Heart left ventricle (tissue), 16 donors: ENCODE data around the gene KHDC4. TPM values are rescaled to one million over a fixed set of nuclear protein-coding genes. Genes with fewer than 3 reads are reported as not detected.

Source experiments
- ATAC-seq, 4 donors: fragments of 200-7000 bp; cut with Tn5 transposase; one replicate each; pipeline ENCODE4 v1.9.1; 2020 to 2022; ENCODE audit warnings: moderate library complexity in 4 of 4, mild to moderate bottlenecking in 3 of 4, moderate number of reproducible peaks in 1 of 4
- DNase-seq, 5 donors: peaks; one replicate each; pipeline ENCODE4 v3.0.0-alpha.2; 2020
- H3K27ac ChIP-seq, 12 donors: fragments of 200-600 bp; sonication (generic) in 4 of 12; one replicate each; pipeline versions ENCODE4 v1.5.0 to v1.8.0; 2016 to 2022; ENCODE audit warnings: mild to moderate bottlenecking in 2 of 12
- H3K27me3 ChIP-seq, 9 donors: fragments of 200-600 bp; sonication (generic) in 2 of 9; one replicate each; pipeline versions ENCODE4 v1.5.1 to v1.8.0; 2016 to 2022; ENCODE audit warnings: mild to moderate bottlenecking in 3 of 9
- H3K36me3 ChIP-seq, 9 donors: fragments of 200-600 bp; sonication (generic) in 2 of 9; one replicate each; pipeline versions ENCODE4 v1.5.0 to v1.8.0; 2018 to 2022; ENCODE audit warnings: mild to moderate bottlenecking in 2 of 9
- H3K4me1 ChIP-seq, 12 donors: fragments of 200-600 bp; sonication (generic) in 4 of 12; one replicate each; pipeline versions ENCODE4 v1.5.0 to v1.8.0; 2016 to 2022; ENCODE audit warnings: mild to moderate bottlenecking in 3 of 12
- H3K4me3 ChIP-seq, 12 donors: fragments of 200-600 bp; sonication (generic) in 4 of 12; one replicate each; pipeline versions ENCODE4 v1.5.0 to v1.8.0; 2017 to 2022; ENCODE audit warnings: mild to moderate bottlenecking in 9 of 12, moderate library complexity in 4 of 12
- H3K9me3 ChIP-seq, 12 donors: fragments of 200-600 bp; sonication (generic) in 4 of 12; one replicate each; pipeline versions ENCODE4 v1.5.0 to v1.8.0; 2016 to 2022; ENCODE audit warnings: mild to moderate bottlenecking in 1 of 12
- CTCF ChIP-seq, 12 donors: fragments of 200-600 bp; sonication (generic) in 4 of 12; IDR thresholded peaks; one replicate each; pipeline versions ENCODE4 v1.5.0 to v1.8.0; 2018 to 2022; ENCODE audit warnings: antibody characterized with exemption in 12 of 12, mild to moderate bottlenecking in 5 of 12
- POLR2A ChIP-seq, 2 donors: fragments of 450-650 bp; IDR thresholded peaks; one replicate each; pipeline ENCODE4 v1.6.1; 2017; ENCODE audit warnings: antibody characterized with exemption in 2 of 2, mild to moderate bottlenecking in 2 of 2, moderate library complexity in 2 of 2
- WGBS, 4 donors: extraction: QIAGEN DNeasy Blood & Tissue Kit in 2 of 4; methylation state at CpG; one replicate each; pipeline versions ENCODE4 v1.1.5 to v1.1.7; 2013 to 2018; 5-methylcytosine and 5-hydroxymethylcytosine counted together
- intact Hi-C, 10 donors: fragments of 100-400 bp; cut with DNase I; formaldehyde crosslinking; loops; one replicate each; pipeline versions ENCODE4 v1.11.1 to v1.14.2; 2022
- polyA plus RNA-seq, 2 donors: library from polyadenylated mRNA; stranded (reverse); fragments of 200-250 nt; gene quantifications; one replicate each; pipeline ENCODE4 v1.2.3, GENCODE V29; 2013
- total RNA-seq, 9 donors: library from RNA; depleted of rRNA in 2 of 9; stranded (reverse); fragments of >200 nt in 2 of 9; fragmentation: NEBNext Ultra II Directional in 3 of 9; extraction: Animal tissue kit (Norgen Biotek cat#: 25700) in 3 of 9; gene quantifications; one replicate each; pipeline versions ENCODE4 v1.1.0 to v1.2.4, GENCODE V29; 2016 to 2023
- donor health status: ischemic (EF 13 %, LVEDD 7.1; RV severe dilation, severe dysfunction).
- donor health status: healthy with polysubstance abuse.
- donor health status: DM: no; HTN: yes; CAD: no.
- donor health status: DM: no; HTN: no; CAD: no.
- donor health status: ischemic (EF 25% LVEDD 6.9; RV normal size, moderate dysfunction).
- donor health status: ischemic (EF 25% LVEDD 5.7; RV mildly dilated, moderate dysfunction).
- donor health status: healthy.
- donor health status: DM: yes; HTN: yes; CAD: no.
- donor health status: ischemic (EF 35%, LVEDD 5.7; RV mildly dilated, moderate dysfunction).
- donor health status: nonischemic (EF 11% LVEDD 7.7; RV severe dilation, severe dysfunction).
- donor health status: DM: yes; HTN: yes; CAD: no.
- donor health status: PGD.
- donor health status: ischemic (EF 29% LVEDD 5.4; RV normal size, mild dysfunction).
- donor health status: nonischemic (EF 23%, LVEDD 6.1; RV moderate dilation, normal function).

Gene KHDC4
- total and polyA plus RNA-seq, 11 donors = 16.9 to 28.0 (median 21.8) TPM

DNA sequence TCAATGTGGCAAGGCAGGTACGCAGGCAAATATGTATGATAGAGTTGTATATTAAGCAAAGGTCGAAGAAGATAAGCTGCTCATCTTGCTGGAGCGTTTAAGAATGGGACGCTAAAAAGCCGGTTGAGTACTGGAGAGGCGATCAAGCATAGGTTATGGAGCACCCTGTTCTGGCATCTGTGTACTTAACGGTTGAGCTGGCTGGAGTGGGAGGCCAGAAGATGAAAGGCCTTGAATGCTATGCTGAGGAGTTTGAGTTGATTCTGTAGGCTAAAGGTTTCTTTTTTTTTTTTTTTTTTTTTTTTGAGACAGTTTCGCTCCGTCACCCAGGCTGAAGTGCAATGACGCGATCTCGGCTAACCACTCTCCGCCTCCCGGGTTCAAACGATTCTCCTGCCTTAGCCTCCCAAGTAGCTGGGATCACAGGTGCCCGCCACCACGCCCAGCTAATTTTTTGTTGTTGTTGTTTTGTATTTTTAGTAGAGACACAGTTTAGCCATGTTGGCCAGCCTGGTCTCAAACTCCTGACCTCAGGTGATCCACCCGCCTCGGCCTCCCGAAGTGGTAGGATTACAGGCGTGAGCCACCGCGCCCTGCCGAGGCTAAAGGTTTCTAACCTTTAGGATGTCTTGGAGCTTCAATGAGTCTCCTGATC is 850 bp upstream of the KHDC4 start:
- no peaks in the 10 kb centered on the region for H3K27me3 ChIP-seq
- peak overlapping the region; percentile 80 to 96 (median 92) for H3K27ac ChIP-seq
- 80 to 85% (median 83%) methylated on average over 24 of the region's 24 CpGs for WGBS, 4 donors
- DNase-seq (no peak), ATAC-seq (no peak)
- peak overlapping the region; percentile 26 to 96 (median 76) for H3K4me3 ChIP-seq
- intact Hi-C loops = loop anchor here in 4 of 10 donors (2.0 to 10.0 kb wide), 4 partner anchors 44 to 130 kb away; partner anchors contain the start of genes LAMTOR2 (in 2 of the 4), UBQLN4 (in 2 of the 4), ARHGEF2 (in 1 of the 4) and GON4L (in 1 of the 4)
- TF ChIP-seq CTCF (IDR thresholded peaks at IDR 0.05) = no peak
- TF ChIP-seq POLR2A (IDR thresholded peaks at IDR 0.05) = no peak
- H3K9me3 ChIP-seq = no peaks in the 10 kb centered on the region
- peaks cover 0 to 36% (median 32%) of the 10 kb centered on the region in 9 donors for H3K36me3 ChIP-seq
- H3K4me1 ChIP-seq = peaks cover 25 to 64% (median 49%) of the 10 kb centered on the region in 12 donors

DNA sequence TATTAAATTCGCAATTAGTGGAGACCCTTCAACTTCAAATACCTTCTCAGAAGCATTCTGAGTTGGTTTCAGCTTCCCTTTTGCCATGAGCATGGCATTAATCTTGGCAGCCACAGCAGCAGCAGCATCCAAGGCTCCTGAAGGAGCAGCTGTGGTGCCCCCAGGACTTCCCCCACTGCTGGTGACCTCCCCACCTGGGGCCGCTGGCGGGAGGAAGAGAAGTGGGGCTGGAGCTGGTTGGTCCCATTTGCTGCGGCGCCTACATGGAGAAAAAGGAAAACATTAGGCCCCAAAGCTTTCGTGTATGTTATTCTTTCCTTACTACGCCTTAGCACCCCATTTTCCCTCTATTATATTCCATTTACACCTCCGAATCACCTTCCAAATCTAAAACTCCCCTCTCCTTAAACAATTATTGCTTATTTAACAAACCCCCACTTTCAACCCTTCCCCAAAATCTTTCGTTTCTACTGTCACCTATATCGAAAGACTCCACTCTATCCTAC is 569 bp downstream of the KHDC4 start:
- H3K36me3 ChIP-seq = peaks cover 0 to 50% (median 46%) of the 10 kb centered on the region in 9 donors
- H3K27ac ChIP-seq = peak overlapping the region; percentile 69 to 96 (median 93)
- H3K27me3 ChIP-seq = no peaks in the 10 kb centered on the region
- H3K9me3 ChIP-seq = no peaks in the 10 kb centered on the region
- peak overlapping the region; percentile 63 to 96 (median 76) for H3K4me3 ChIP-seq
- peaks cover 25 to 63% (median 42%) of the 10 kb centered on the region in 12 donors for H3K4me1 ChIP-seq
- WGBS, 4 donors = 3 to 5% (median 4%) methylated on average over 10 of the region's 10 CpGs
- TF ChIP-seq CTCF (IDR thresholded peaks at IDR 0.05) (no peak), POLR2A (IDR thresholded peaks at IDR 0.05) (no peak)
- DNase-seq = no peak
- intact Hi-C loops = loop anchor here in 4 of 10 donors (2.0 to 10.0 kb wide), 4 partner anchors 45 to 131 kb away; partner anchors contain the start of genes LAMTOR2 (in 2 of the 4), UBQLN4 (in 2 of the 4), ARHGEF2 (in 1 of the 4) and GON4L (in 1 of the 4)
- no peak for ATAC-seq

GRCh38 chr1:155932487-155932886 is 1.7 kb downstream of the KHDC4 start:
- Histone ChIP-seq H3K27me3 (no peaks in the 10 kb centered on the region), H3K27ac (no peak overlapping the region), H3K9me3 (no peaks in the 10 kb centered on the region), H3K4me1 (peaks cover 25 to 55% (median 37%) of the 10 kb centered on the region in 12 donors), H3K4me3 (peak overlapping the region in 6 of 12 donors; percentile 70 to 96 (median 89)), H3K36me3 (peaks cover 0 to 61% (median 56%) of the 10 kb centered on the region in 9 donors)
- DNase-seq = no peak
- WGBS, 4 donors = 74 to 83% (median 80%) methylated on average over 5 of the region's 5 CpGs
- ATAC-seq = no peak
- no peak for TF ChIP-seq POLR2A (IDR thresholded peaks at IDR 0.05)
- TF ChIP-seq CTCF (IDR thresholded peaks at IDR 0.05) = no peak
- intact Hi-C loops = loop anchor here in 4 of 10 donors (5.0 to 10.0 kb wide), 3 partner anchors 75 to 132 kb away; partner anchors contain the start of genes LAMTOR2 (in 2 of the 4), UBQLN4 (in 2 of the 4), GON4L (in 1 of the 4) and RAB25 (in 1 of the 4)

DNA sequence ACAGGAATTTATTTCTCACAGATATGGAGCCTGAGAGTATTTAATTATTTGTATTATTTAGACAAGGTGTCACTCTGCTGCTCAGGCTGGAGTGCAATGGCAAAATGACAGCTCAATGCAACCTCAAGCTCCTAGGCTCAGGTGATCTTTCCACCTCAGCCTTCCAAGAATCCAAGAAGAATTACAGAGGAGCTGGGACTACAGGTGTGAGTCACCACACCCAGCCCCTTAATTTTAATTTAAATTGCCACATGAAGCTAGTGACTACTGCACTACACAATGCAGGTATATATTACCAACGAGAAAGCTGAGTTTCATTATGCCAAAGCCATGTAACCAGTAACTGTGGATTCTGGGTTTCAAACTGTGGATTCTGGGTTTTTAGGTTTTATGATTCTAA is 2.1 kb downstream of the KHDC4 start:
- no peak for DNase-seq
- no peak for ATAC-seq
- Histone ChIP-seq H3K9me3 (no peaks in the 10 kb centered on the region), H3K4me1 (peaks cover 25 to 55% (median 37%) of the 10 kb centered on the region in 12 donors), H3K27me3 (no peaks in the 10 kb centered on the region), H3K27ac (no peak overlapping the region), H3K4me3 (peak overlapping the region in 6 of 12 donors; percentile 11 to 96 (median 81)), H3K36me3 (peaks cover 0 to 65% (median 60%) of the 10 kb centered on the region in 9 donors)
- WGBS, 4 donors = 41 to 65% (median 57%) methylated on average over 1 of the region's 1 CpG
- TF ChIP-seq POLR2A (IDR thresholded peaks at IDR 0.05) = no peak
- TF ChIP-seq CTCF (IDR thresholded peaks at IDR 0.05) = no peak
- intact Hi-C loops = loop anchor here in 4 of 10 donors (5.0 to 10.0 kb wide), 3 partner anchors 75 to 133 kb away; partner anchors contain the start of genes LAMTOR2 (in 2 of the 4), UBQLN4 (in 2 of the 4), GON4L (in 1 of the 4) and RAB25 (in 1 of the 4)
